A549 treated with dexamethasone at 1 μM for 4 hours (cell line): Measurements from ENCODE around the gene NFE2L1. TPM values are rescaled to one million over a fixed set of nuclear protein-coding genes. Genes with fewer than 3 reads are reported as not detected.

Experiments used
- total RNA-seq: library from RNA; stranded (reverse); fragments of 200-300 nt; extraction: Qiagen RNA extraction; gene quantifications from 5 replicates; pipeline ENCODE4 v1.2.3, GENCODE V29; 2022

Gene NFE2L1, protein sequence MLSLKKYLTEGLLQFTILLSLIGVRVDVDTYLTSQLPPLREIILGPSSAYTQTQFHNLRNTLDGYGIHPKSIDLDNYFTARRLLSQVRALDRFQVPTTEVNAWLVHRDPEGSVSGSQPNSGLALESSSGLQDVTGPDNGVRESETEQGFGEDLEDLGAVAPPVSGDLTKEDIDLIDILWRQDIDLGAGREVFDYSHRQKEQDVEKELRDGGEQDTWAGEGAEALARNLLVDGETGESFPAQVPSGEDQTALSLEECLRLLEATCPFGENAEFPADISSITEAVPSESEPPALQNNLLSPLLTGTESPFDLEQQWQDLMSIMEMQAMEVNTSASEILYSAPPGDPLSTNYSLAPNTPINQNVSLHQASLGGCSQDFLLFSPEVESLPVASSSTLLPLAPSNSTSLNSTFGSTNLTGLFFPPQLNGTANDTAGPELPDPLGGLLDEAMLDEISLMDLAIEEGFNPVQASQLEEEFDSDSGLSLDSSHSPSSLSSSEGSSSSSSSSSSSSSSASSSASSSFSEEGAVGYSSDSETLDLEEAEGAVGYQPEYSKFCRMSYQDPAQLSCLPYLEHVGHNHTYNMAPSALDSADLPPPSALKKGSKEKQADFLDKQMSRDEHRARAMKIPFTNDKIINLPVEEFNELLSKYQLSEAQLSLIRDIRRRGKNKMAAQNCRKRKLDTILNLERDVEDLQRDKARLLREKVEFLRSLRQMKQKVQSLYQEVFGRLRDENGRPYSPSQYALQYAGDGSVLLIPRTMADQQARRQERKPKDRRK
- total RNA-seq, result 103 to 147 TPM (median 140 TPM) in 5 replicates

GRCh38 chr17:48047741-48048383 lies at the start of gene NFE2L1:
Gene NFE2L1, plus strand, starts transcription at chr17:48048359. Its CDS starts 2,760 bp downstream, at chr17:48051119.

DNA sequence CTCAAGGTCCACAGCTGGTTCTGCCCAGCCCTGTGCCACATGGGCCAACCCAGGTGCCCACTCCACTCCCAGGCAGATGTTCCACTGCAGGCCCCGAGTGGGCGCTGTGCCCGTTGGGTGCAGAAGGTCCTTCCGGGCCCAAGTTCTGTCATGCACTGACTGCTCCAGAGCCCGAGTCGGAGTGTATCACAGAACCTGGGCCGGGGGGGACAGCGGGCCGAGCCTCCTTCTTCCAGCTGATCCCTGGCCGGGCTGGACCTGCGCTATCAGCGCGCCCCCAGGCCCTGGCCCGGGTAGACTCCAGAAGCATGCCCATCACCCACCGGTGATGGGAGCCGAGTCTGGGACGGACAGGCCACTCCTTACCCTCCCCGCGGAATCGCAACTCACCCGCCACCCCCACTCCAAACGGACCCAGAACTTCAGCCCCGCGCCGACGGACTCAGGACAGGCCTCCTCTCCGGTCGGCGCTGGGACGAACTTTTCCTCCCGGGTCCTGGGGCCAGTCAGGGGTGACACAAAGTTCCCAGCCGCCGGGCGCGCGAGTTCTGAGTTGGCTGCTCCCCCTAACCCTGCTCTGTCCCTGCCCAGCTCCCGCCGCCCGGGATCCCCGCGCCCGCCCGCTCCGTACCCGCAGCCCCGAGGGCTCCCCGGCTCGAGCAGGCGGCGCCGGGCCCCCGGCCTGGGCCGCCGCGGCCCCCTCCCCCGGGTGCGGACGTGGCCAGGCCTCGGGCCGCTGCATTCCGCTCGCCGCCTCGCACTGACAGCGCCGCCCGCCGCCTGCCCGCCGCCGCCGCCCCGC lies 10.9 kb upstream of the NFE2L1 start, which contains the start of gene COPZ2:
COPZ2 (minus strand) TSS at position 762 of the 802 bp plus-strand sequence; CDS start at position 742, 20 bp downstream.

DNA sequence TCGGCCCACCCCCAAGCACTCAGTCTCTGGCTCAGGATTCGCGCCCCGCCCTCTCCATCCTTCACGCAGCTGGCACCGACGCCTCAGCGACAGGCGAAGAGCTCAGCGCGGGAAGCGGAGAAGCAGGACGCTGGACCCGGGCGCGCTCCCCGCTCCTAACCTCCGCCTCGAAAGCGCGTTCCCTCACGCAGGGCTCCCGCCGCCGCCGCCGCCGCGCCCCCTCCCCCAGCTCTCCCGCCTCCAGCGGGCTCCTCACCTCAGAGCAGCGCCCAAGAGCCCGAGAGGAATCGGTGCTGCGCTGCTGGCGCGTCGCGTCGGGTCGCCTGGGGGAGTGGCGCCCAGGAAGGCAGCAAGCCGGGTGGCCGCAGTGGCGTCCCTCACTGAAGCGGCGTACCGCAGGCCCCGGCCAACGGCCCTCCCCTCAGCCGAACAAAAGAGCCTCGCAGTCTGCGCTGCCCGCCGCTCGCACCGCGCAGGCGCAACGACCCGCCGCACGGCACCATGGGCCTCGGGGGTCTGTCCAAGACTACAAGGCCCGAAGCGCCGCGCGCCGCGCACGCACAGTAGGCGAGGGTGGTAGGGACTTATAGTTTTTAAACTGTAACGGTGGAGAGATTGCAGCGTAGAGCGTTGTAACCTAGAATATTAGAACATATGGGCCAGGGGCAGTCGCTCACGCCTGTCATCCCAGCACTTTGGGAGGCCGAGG lies 53.0 kb downstream of the NFE2L1 start, which contains the start of gene CBX1:
CBX1 (minus strand) TSS at position 467 of the 709 bp plus-strand sequence. CDS start 24,474 bp downstream, outside the sequence.

DNA sequence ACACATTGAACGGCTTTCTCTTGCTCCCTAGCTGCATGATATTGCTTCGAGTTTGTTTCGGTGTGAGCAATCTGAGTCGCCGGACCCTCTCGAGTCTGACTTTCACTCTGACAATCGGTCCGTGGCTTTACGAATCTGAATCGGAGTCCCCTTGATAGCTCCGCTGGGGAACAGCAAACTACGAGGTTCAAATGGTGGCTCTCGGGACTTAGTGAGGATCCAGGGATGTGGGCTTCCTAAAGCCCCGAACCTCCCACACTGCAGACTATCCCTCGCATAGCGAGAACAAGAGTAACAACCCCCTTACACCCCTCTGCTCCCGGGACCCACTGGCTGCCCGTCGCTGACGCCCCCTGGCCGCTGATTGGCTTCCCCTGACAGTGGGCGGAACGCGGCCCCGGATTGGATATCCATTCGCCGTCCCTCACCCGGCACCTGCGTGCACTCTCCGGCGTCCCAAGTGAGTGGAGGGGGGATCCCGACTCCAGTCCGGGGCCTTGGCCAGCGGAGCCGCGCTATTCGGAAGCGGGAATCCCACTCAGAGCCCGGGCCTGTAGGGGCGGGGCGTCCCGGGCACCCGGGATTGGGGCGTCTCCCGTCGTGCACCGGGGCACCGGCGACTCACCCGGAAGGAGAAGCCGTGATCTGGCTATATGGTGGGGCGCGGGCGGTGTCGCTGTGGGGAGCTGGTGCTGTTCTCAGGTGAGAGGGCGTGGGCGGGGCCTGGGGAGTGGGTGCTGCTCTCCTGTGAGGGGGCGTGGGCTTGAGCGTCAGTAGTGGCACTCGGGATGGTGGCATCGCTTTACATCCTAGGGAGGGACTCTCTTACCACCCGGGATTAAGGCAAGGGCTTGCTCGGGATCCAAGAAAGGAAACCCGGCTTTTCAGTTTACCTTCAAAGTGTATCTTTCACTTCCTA lies 59.2 kb downstream of the NFE2L1 start, which contains the start of gene SNX11:
SNX11 (plus strand) TSS at position 630 of the 919 bp plus-strand sequence. CDS start 4,278 bp downstream, outside the sequence.

Other genes starting within 250 kb of the NFE2L1 start
- 9.1 to 20.9 TPM (median 15.5 TPM) in 5 replicates for gene OSBPL7, start 226.6 kb upstream of the NFE2L1 start, total RNA-seq
- gene MRPL10, start 216.8 kb upstream of the NFE2L1 start, total RNA-seq, result 97.7 to 109 TPM (median 99.6 TPM) in 5 replicates
- gene LRRC46, start 216.7 kb upstream of the NFE2L1 start, total RNA-seq, result 3.3 to 4.8 TPM (median 3.9 TPM) in 5 replicates
- gene SCRN2, start 207.1 kb upstream of the NFE2L1 start, total RNA-seq, result 27.6 to 38.9 TPM (median 35.6 TPM) in 5 replicates
- gene SP6, start 197.2 kb upstream of the NFE2L1 start, total RNA-seq, result 5.6 to 7.0 TPM (median 6.2 TPM) in 5 replicates
- gene SP2, start 152.1 kb upstream of the NFE2L1 start, total RNA-seq, result 14.8 to 23.7 TPM (median 21.9 TPM) in 5 replicates
- 20.2 to 29.4 TPM (median 28.0 TPM) in 5 replicates for gene PNPO, start 106.8 kb upstream of the NFE2L1 start, total RNA-seq
- gene PRR15L, start 90.5 kb upstream of the NFE2L1 start, total RNA-seq, result 2.3 to 3.2 TPM (median 2.8 TPM) in 5 replicates
- gene CDK5RAP3, start 77.2 kb upstream of the NFE2L1 start, total RNA-seq, result 90.9 to 121 TPM (median 101 TPM) in 5 replicates
- gene COPZ2, start 10.6 kb upstream of the NFE2L1 start, total RNA-seq, result 12.3 to 17.8 TPM (median 14.6 TPM) in 5 replicates
- 78.0 to 98.7 TPM (median 84.0 TPM) in 5 replicates for gene CBX1, start 53.1 kb downstream of the NFE2L1 start, total RNA-seq
- gene SNX11, start 59.4 kb downstream of the NFE2L1 start, total RNA-seq, result 23.5 to 27.7 TPM (median 25.1 TPM) in 5 replicates